ENCODE measurements around the gene RPL27.

GRCh38 chr17:42967925-42968324, 30.3 kb upstream of the RPL27 start:
- TF ChIP-seq CTCF (IDR thresholded peaks at IDR 0.05; ENCODE audit: insufficient read depth, low read length) (no peak), REST (IDR thresholded peaks at IDR 0.05; ENCODE audit: insufficient replicate concordance, low read depth) (no peak), GABPA (IDR thresholded peaks at IDR 0.05; ENCODE audit: low read depth) (no peak), POLR2AphosphoS5 (IDR thresholded peaks at IDR 0.05; ENCODE audit: low read depth) (no peak), SPI1 (IDR thresholded peaks at IDR 0.05; ENCODE audit: borderline replicate concordance, low read depth) (no peak)
